HEK293 (cell line): Measurements from ENCODE around the gene CSNK2A3.

ENCODE experiments used
- CTCF ChIA-PET: fragments of 350-600 bp; formaldehyde crosslinking; extraction: SDS; loops from one replicate; lab custom pipeline; 2021; ENCODE audit warnings: antibody characterized with exemption; lab: Yijun Ruan, JAX
- POLR2A ChIA-PET: fragments of 300-600 bp; formaldehyde crosslinking; extraction: SDS; loops from one replicate; lab custom pipeline; 2020; ENCODE audit warnings: antibody characterized with exemption, inconsistent platforms; lab: Yijun Ruan, JAX
- H3K27ac ChIP-seq: fragments of 200-500 bp; sonication (Bioruptor generic); 2 replicates; pipeline ENCODE4 v1.5.1; 2014; ENCODE audit warnings: low read depth, low read length, control low read depth, inconsistent platforms; ENCODE audit errors: extremely low read depth
- H3K36me3 ChIP-seq, 2 experiments: fragments of 200-500 bp in 1 of 2; sonication (Bioruptor generic) in 1 of 2; 1 replicate in 1 of 2; 2 replicates in 1 of 2; pipeline ENCODE4 v1.5.1; 2014 to 2017; ENCODE audit warnings: inconsistent platforms in 2 of 2, low read length in 2 of 2; ENCODE audit not compliant: control insufficient read depth in 2 of 2, insufficient read depth in 1 of 2
- H3K4me1 ChIP-seq: fragments of 200-500 bp; sonication (Bioruptor generic); 2 replicates; pipeline ENCODE4 v1.5.1; 2014; ENCODE audit warnings: mild to moderate bottlenecking, low read length, inconsistent platforms; ENCODE audit not compliant: control insufficient read depth, insufficient read depth
- H3K4me3 ChIP-seq: 2 replicates; pipeline ENCODE4 v1.5.1; 2011; ENCODE audit warnings: low read depth, mild to moderate bottlenecking, control low read depth, low read length, moderate library complexity
- H3K9me3 ChIP-seq: fragments of 200-500 bp; sonication (Bioruptor generic); 2 replicates; pipeline ENCODE4 v1.5.1; 2014; ENCODE audit warnings: low read depth, low read length, inconsistent platforms; ENCODE audit not compliant: control insufficient read depth, insufficient read depth
- AEBP2 ChIP-seq: fragments of 450-650 bp; formaldehyde crosslinking; IDR thresholded peaks from 2 replicates; pipeline ENCODE4 v1.5.1; 2016; ENCODE audit warnings: missing biosample characterization, missing genetic modification characterization, borderline replicate concordance
- MZF1 ChIP-seq: fragments of 450-650 bp; formaldehyde crosslinking; IDR thresholded peaks from 2 replicates; pipeline ENCODE4 v1.5.1; 2017; ENCODE audit warnings: missing biosample characterization, missing genetic modification characterization, borderline replicate concordance
- PBX3 ChIP-seq: sonication (generic); formaldehyde crosslinking; IDR thresholded peaks from 2 replicates; pipeline ENCODE4 v1.8.1; 2022; ENCODE audit warnings: mild to moderate bottlenecking, moderate library complexity, missing genetic modification reagents
- PRDM1 ChIP-seq: fragments of 450-650 bp; formaldehyde crosslinking; IDR thresholded peaks from 2 replicates; pipeline ENCODE4; 2016; ENCODE audit warnings: missing biosample characterization, missing genetic modification characterization
- PRDM2 ChIP-seq: fragments of 450-650 bp; formaldehyde crosslinking; IDR thresholded peaks from 2 replicates; pipeline ENCODE4 v1.5.1; 2016; ENCODE audit warnings: missing biosample characterization, missing genetic modification characterization, borderline replicate concordance
- RBAK ChIP-seq: fragments of 450-650 bp; formaldehyde crosslinking; IDR thresholded peaks from 2 replicates; pipeline ENCODE4 v1.5.1; 2016; ENCODE audit warnings: missing biosample characterization, missing genetic modification characterization
- YY2 ChIP-seq: fragments of 450-650 bp; formaldehyde crosslinking; IDR thresholded peaks from 2 replicates; pipeline ENCODE4 v1.5.1; 2016; ENCODE audit warnings: missing biosample characterization, missing genetic modification characterization
- ZBTB11 ChIP-seq: fragments of 450-650 bp; formaldehyde crosslinking; conservative IDR thresholded peaks from 2 replicates; pipeline ENCODE4 v1.5.1; 2016; ENCODE audit warnings: low read depth, missing biosample characterization, missing genetic modification characterization
- ZBTB7A ChIP-seq: fragments of 450-650 bp; formaldehyde crosslinking; IDR thresholded peaks from 2 replicates; pipeline ENCODE4 v1.5.1; 2016; ENCODE audit warnings: low read depth, missing biosample characterization, missing genetic modification characterization
- ZFHX2 ChIP-seq: fragments of 450-650 bp; formaldehyde crosslinking; conservative IDR thresholded peaks from 2 replicates; pipeline ENCODE4 v1.5.1; 2016; ENCODE audit warnings: missing biosample characterization, missing genetic modification characterization
- ZNF112 ChIP-seq: fragments of 450-650 bp; formaldehyde crosslinking; IDR thresholded peaks from 2 replicates; pipeline ENCODE4 v1.5.0; 2017; ENCODE audit warnings: missing biosample characterization, missing genetic modification characterization
- ZNF157 ChIP-seq: fragments of 450-650 bp; formaldehyde crosslinking; IDR thresholded peaks from 2 replicates; pipeline ENCODE4 v1.5.1; 2016; ENCODE audit warnings: missing biosample characterization, missing genetic modification characterization
- ZNF211 ChIP-seq: fragments of 450-650 bp; formaldehyde crosslinking; IDR thresholded peaks from 2 replicates; pipeline ENCODE4 v1.5.1; 2016; ENCODE audit warnings: low read depth, missing biosample characterization, missing genetic modification characterization
- ZNF23 ChIP-seq: fragments of 450-650 bp; formaldehyde crosslinking; IDR thresholded peaks from 2 replicates; pipeline ENCODE4 v1.5.1; 2016; ENCODE audit warnings: missing biosample characterization, missing genetic modification characterization, borderline replicate concordance
- ZNF274 ChIP-seq, 2 experiments: fragments of 200-500 bp in 1 of 2; fragments of 450-650 bp in 1 of 2; sonication (Bioruptor generic) in 1 of 2; formaldehyde crosslinking in 1 of 2; IDR thresholded peaks; 2 replicates each; pipeline versions ENCODE4 v1.5.1 to v1.6.1; 2014 to 2016; ENCODE audit warnings: borderline replicate concordance in 1 of 2, inconsistent platforms in 1 of 2, low read length in 1 of 2, missing biosample characterization in 1 of 2, missing genetic modification characterization in 1 of 2
- ZNF324 ChIP-seq: fragments of 450-650 bp; formaldehyde crosslinking; IDR thresholded peaks from 2 replicates; pipeline ENCODE4 v1.5.1; 2016; ENCODE audit warnings: missing biosample characterization, missing genetic modification characterization
- ZNF341 ChIP-seq: fragments of 450-650 bp; formaldehyde crosslinking; IDR thresholded peaks from 2 replicates; pipeline ENCODE4; 2016; ENCODE audit warnings: low read depth, missing biosample characterization, missing genetic modification characterization
- ZNF37A ChIP-seq: fragments of 450-650 bp; IDR thresholded peaks from 2 replicates; pipeline ENCODE4 v1.5.1; 2018; ENCODE audit warnings: missing biosample characterization, missing genetic modification characterization
- ZNF670 ChIP-seq: fragments of 450-650 bp; formaldehyde crosslinking; IDR thresholded peaks from 2 replicates; pipeline ENCODE4 v1.5.1; 2016; ENCODE audit warnings: missing biosample characterization, missing genetic modification characterization, low read depth
- ZNF701 ChIP-seq: fragments of 450-650 bp; formaldehyde crosslinking; IDR thresholded peaks from 2 replicates; pipeline ENCODE4 v1.5.1; 2016; ENCODE audit warnings: missing biosample characterization, missing genetic modification characterization
- ZNF791 ChIP-seq: fragments of 450-650 bp; formaldehyde crosslinking; IDR thresholded peaks from 2 replicates; pipeline ENCODE4 v1.5.1; 2016; ENCODE audit warnings: missing biosample characterization, missing genetic modification characterization
- ZNF830 ChIP-seq: fragments of 450-650 bp; IDR thresholded peaks from 2 replicates; pipeline ENCODE4 v1.5.0; 2018; ENCODE audit warnings: missing biosample characterization, missing genetic modification characterization, low read depth, mild to moderate bottlenecking, moderate library complexity
- ZSCAN18 ChIP-seq: fragments of 450-650 bp; formaldehyde crosslinking; IDR thresholded peaks from 2 replicates; pipeline ENCODE4 v1.5.1; 2016; ENCODE audit warnings: missing biosample characterization, missing genetic modification characterization

The CSNK2A3 gene

GRCh38 chr11:11318461-11318860 is 34.6 kb downstream of the CSNK2A3 start (continued):
- TF ChIP-seq ZFHX2 (tag by site-specific recombination) (no peak), PRDM2 (tag by site-specific recombination) (no peak), ZNF341 (no peak), ZNF211 (tag by site-specific recombination) (no peak), YY2 (tag by site-specific recombination) (no peak), ZSCAN18 (tag by site-specific recombination) (no peak)
- TF ChIP-seq, all 188 proteins: peak for 0

- Histone ChIP-seq H3K4me3 (no peak overlapping the region), H3K36me3 (no peaks in the 10 kb centered on the region), H3K27ac (no peak overlapping the region), H3K9me3 (no peaks in the 10 kb centered on the region), H3K4me1 (no peaks in the 10 kb centered on the region)
- POLR2A ChIA-PET, result no interaction called here
- CTCF ChIA-PET, result no interaction called here
- TF ChIP-seq ZNF274 (IDR thresholded peaks at IDR 0.05; ENCODE audit: low read length), result no peak
- no peak for TF ChIP-seq ZNF274 (tag by site-specific recombination; IDR thresholded peaks at IDR 0.05; ENCODE audit: borderline replicate concordance)
- no peak for TF ChIP-seq ZBTB7A (tag by site-specific recombination)
- no peak for TF ChIP-seq MZF1 (tag by site-specific recombination)
- no peak for TF ChIP-seq ZNF791 (tag by site-specific recombination)
- no peak for TF ChIP-seq ZNF701
- TF ChIP-seq ZNF23 (tag by site-specific recombination), result no peak
- TF ChIP-seq ZBTB11 (tag by site-specific recombination), result no peak
- TF ChIP-seq PRDM1 (tag by site-specific recombination), result no peak
- no peak for TF ChIP-seq RBAK (tag by site-specific recombination)
- TF ChIP-seq AEBP2 (tag by site-specific recombination), result no peak
- no peak for TF ChIP-seq ZNF112 (tag by site-specific recombination)
- TF ChIP-seq ZNF37A (tag by site-specific recombination), result no peak
- no peak for TF ChIP-seq ZNF830 (tag by site-specific recombination)
- TF ChIP-seq ZNF670 (tag by site-specific recombination), result no peak
- no peak for TF ChIP-seq PBX3
- no peak for TF ChIP-seq ZNF324 (tag by site-specific recombination)
- no peak for TF ChIP-seq ZNF157 (tag by site-specific recombination)
Observed at GRCh38 chr11:11316651-11317230, 36.3 kb downstream of the CSNK2A3 start.
